Stimulated activated CD8-positive, alpha-beta memory T cell treated with anti-CD3 and anti-CD28 coated beads, Interleukin-12 subunit alpha, Interleukin-12 subunit beta, amount 100 ng/mL, for 1 hour (primary cell): ENCODE results near the gene STS.

Source experiments
- DNase-seq: peaks from one replicate; pipeline ENCODE4 v3.0.0-alpha.2; 2020; ENCODE audit warnings: low read depth

STS gene

DNA sequence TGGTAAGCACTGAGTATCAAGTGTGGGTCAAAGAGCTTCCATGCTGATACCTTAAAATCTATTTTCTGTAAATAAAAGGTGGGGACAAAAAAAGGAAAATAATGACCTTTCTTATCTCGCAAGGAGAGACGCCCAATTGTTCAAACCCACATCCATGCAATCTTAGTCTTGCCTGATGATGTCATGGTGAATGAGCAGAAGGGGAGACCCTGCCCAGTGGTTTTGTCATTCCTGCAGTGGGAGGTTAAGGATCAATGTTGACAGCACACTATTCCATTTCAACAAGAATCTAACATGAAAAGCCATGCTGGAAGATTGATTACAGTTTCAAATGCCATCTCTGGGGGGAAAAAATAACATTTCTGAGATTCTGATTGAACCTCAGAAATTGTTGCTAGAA lies 41.2 kb downstream of the STS start:
- DNase-seq, result no peak

DNA sequence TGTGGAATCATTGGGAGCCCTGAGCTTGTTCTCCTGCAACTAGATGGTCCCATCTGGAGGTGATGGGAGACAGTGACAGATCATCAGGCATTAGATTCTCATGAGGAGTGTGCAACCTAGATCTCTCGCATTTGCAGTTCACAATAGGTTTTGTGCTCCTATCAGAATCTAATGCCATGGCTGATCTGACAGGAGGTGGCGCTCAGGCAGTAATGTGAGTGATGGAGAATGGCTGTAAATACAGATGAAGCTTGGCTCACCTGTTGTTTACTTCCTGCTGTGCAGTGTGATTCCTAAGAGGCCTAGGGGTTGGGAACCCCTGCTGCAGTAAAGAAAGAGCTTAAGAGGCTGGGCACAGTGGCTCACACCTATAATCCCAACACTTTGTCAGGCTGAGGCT lies 42.6 kb downstream of the STS start:
- DNase-seq, result no peak

GRCh38 chrX:7191681-7192110 lies 44.2 kb downstream of the STS start:
- DNase-seq, result no peak

DNA sequence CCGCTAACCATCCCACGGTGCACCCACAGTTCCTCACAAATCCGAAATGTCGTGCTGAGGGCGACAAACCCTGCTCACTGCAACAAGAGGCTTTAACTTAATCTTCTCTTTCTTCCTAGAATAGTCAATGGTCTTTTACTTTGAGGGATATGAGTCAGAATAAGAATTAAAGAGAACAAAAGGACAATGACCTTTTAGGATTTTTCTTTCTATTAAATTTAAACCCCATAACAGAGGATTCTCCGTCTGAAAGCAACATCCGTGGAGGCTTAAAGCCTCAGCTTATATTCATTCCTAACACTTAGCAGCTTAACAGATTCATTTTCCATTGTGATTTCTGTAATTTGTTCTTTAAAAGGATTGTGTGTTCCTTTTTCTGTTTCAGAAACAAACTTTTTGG lies 45.4 kb downstream of the STS start:
- DNase-seq, result no peak

DNA sequence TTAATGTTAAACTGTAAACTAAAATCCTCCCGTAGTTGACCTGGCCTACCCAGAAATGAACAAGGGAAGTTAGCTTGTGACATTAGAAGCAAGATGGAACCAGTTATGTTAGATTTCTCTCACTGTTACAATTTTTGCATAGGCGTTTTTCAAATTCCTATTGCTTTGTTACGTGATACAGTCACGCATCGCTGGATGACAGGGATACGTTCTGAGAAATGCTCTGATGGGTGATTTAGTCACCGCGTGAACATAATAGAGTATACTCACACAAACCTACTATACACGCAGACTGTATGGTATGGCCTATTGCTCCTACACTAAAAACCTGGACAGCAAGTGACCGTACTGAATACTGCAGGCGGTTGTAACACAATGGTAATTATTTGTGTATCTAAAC lies 47.1 kb downstream of the STS start:
- no peak for DNase-seq
